NCI-H345 treated with DMSO at 0.1 percent for 48 hours (cell line): Measurements from ENCODE around the gene RANBP1.

Source experiments
- DNase-seq: peaks from one replicate; lab custom pipeline; 2025; ENCODE audit not compliant: unreplicated experiment; lab: John Stamatoyannopoulos, UW

Gene RANBP1

GRCh38 chr22:20167643-20168322 lies 51.9 kb downstream of the RANBP1 start:
- no peak for DNase-seq

- no peak for DNase-seq
These were observed 53.4 kb downstream of the RANBP1 start for GRCh38 chr22:20169253-20169822.

- no peak for DNase-seq
These were observed 54.3 kb downstream of the RANBP1 start for GRCh38 chr22:20170170-20170569.

GRCh38 chr22:20171288-20172140 lies 55.6 kb downstream of the RANBP1 start:
- DNase-seq, result no peak

- no peak for DNase-seq
These were observed 56.3 kb downstream of the RANBP1 start for GRCh38 chr22:20172141-20172613.

GRCh38 chr22:20173246-20173645 lies 57.3 kb downstream of the RANBP1 start:
- DNase-seq, result no peak

GRCh38 chr22:20173772-20174171 lies 57.9 kb downstream of the RANBP1 start:
- no peak for DNase-seq

- no peak for DNase-seq
These were observed 59.1 kb downstream of the RANBP1 start for GRCh38 chr22:20174785-20175596.

GRCh38 chr22:20175597-20175900 lies 59.6 kb downstream of the RANBP1 start:
- DNase-seq, result no peak

GRCh38 chr22:20176421-20177085 lies 60.6 kb downstream of the RANBP1 start:
- DNase-seq, result no peak
